H9 (cell line): Measurements from ENCODE around the gene CCDC33. TPM values are rescaled to one million over a fixed set of nuclear protein-coding genes. Genes with fewer than 3 reads are reported as not detected.
A peak's percentile ranks its signal among the peaks of the same experiment; 100 is the strongest.

Experiments used
- DNase-seq: peaks from one replicate; pipeline ENCODE4 v3.0.0-alpha.2; 2017
- H2AFZ ChIP-seq: one replicate; pipeline ENCODE4 v1.6.1; 2013; ENCODE audit warnings: mild to moderate bottlenecking, low read length, control low read depth, moderate library complexity
- H2AK5ac ChIP-seq: 2 replicates; pipeline ENCODE4 v1.6.1; 2013; ENCODE audit warnings: low read length, control low read depth, mixed read lengths; ENCODE audit not compliant: insufficient read length
- H2BK120ac ChIP-seq: one replicate; pipeline ENCODE4 v1.6.1; 2013; ENCODE audit warnings: low read depth, mild to moderate bottlenecking, low read length, control low read depth, inconsistent platforms; ENCODE audit not compliant: poor library complexity, severe bottlenecking
- H2BK12ac ChIP-seq: 2 replicates; pipeline ENCODE4 v1.6.1; 2013; ENCODE audit warnings: low read length, control low read depth, mixed read lengths, low read depth; ENCODE audit not compliant: insufficient read length
- H2BK15ac ChIP-seq: 2 replicates; pipeline ENCODE4 v1.6.1; 2013; ENCODE audit warnings: low read depth, low read length, control low read depth
- H2BK20ac ChIP-seq: one replicate; pipeline ENCODE4 v1.6.1; 2013; ENCODE audit warnings: low read depth, mild to moderate bottlenecking, low read length, control low read depth, inconsistent platforms; ENCODE audit not compliant: poor library complexity, severe bottlenecking
- H2BK5ac ChIP-seq: 2 replicates; pipeline ENCODE4 v1.6.1; 2013; ENCODE audit warnings: low read length, control low read depth, mixed read lengths; ENCODE audit not compliant: insufficient read length
- H3K14ac ChIP-seq: 2 replicates; pipeline ENCODE4 v1.6.1; 2013; ENCODE audit warnings: low read length, control low read depth; ENCODE audit not compliant: insufficient read depth
- H3K18ac ChIP-seq: 2 replicates; pipeline ENCODE4 v1.6.1; 2013; ENCODE audit warnings: low read depth, mild to moderate bottlenecking, mixed read lengths, low read length, control low read depth; ENCODE audit not compliant: insufficient read length
- H3K23ac ChIP-seq: 2 replicates; pipeline ENCODE4 v1.6.1; 2013; ENCODE audit warnings: low read length, control low read depth, mixed read lengths, low read depth; ENCODE audit not compliant: insufficient read length
- H3K23me2 ChIP-seq: 2 replicates; pipeline ENCODE4 v1.6.1; 2013; ENCODE audit warnings: low read depth, mild to moderate bottlenecking, mixed read lengths, low read length, control low read depth; ENCODE audit not compliant: insufficient read length, poor library complexity, severe bottlenecking
- H3K27ac ChIP-seq: 2 replicates; pipeline ENCODE4 v1.5.1; 2013; ENCODE audit warnings: low read length, control low read depth, mixed read lengths, low read depth; ENCODE audit not compliant: insufficient read length
- H3K27me3 ChIP-seq: 2 replicates; pipeline ENCODE4 v1.6.1; 2013; ENCODE audit warnings: low read length, control low read depth, inconsistent platforms; ENCODE audit not compliant: insufficient read depth
- H3K4ac ChIP-seq: 2 replicates; pipeline ENCODE4 v1.6.1; 2013; ENCODE audit warnings: low read depth, mild to moderate bottlenecking, control low read depth, inconsistent platforms, low read length, moderate library complexity
- H3K4me1 ChIP-seq: 2 replicates; pipeline ENCODE4 v1.6.1; 2013; ENCODE audit warnings: low read length, control low read depth, inconsistent platforms; ENCODE audit not compliant: insufficient read depth
- H3K4me2 ChIP-seq: 2 replicates; pipeline ENCODE4 v1.6.1; 2013; ENCODE audit warnings: low read length, control low read depth, mixed read lengths; ENCODE audit not compliant: insufficient read length, insufficient read depth
- H3K56ac ChIP-seq: 2 replicates; pipeline ENCODE4 v1.6.1; 2013; ENCODE audit warnings: low read depth, mild to moderate bottlenecking, mixed read lengths, low read length, control low read depth; ENCODE audit not compliant: insufficient read length
- H3K79me1 ChIP-seq: 2 replicates; pipeline ENCODE4 v1.6.1; 2013; ENCODE audit warnings: low read depth, mild to moderate bottlenecking, moderate library complexity, low read length, control low read depth, inconsistent platforms; ENCODE audit not compliant: insufficient read depth, poor library complexity, severe bottlenecking
- H3K79me2 ChIP-seq: 2 replicates; pipeline ENCODE4 v1.6.1; 2013; ENCODE audit warnings: low read length, control low read depth, inconsistent platforms; ENCODE audit not compliant: insufficient read depth
- H3K9ac ChIP-seq: 2 replicates; pipeline ENCODE4 v1.6.1; 2013; ENCODE audit warnings: low read length, control low read depth, mixed read lengths; ENCODE audit not compliant: insufficient read length; ENCODE audit errors: extremely low read depth
- H3K9me3 ChIP-seq: one replicate; pipeline ENCODE4 v1.6.1; 2013; ENCODE audit warnings: low read depth, low read length, inconsistent platforms; ENCODE audit not compliant: control insufficient read depth
- H3T11ph ChIP-seq: one replicate; pipeline ENCODE4 v1.6.1; 2013; ENCODE audit warnings: mild to moderate bottlenecking, low read length, control low read depth, inconsistent platforms
- H4K20me1 ChIP-seq: one replicate; pipeline ENCODE4 v1.6.1; 2013; ENCODE audit not compliant: control insufficient read depth, insufficient read length, insufficient read depth
- H4K5ac ChIP-seq: 2 replicates; pipeline ENCODE4 v1.6.1; 2013; ENCODE audit warnings: low read depth, mild to moderate bottlenecking, mixed read lengths, low read length, control low read depth; ENCODE audit not compliant: insufficient read length
- H4K8ac ChIP-seq: replicated peaks from 2 replicates; pipeline ENCODE4 v1.6.1; 2013; ENCODE audit warnings: low read length, control low read depth, mixed read lengths, low read depth; ENCODE audit not compliant: insufficient read length
- H4K91ac ChIP-seq: 2 replicates; pipeline ENCODE4 v1.6.1; 2013; ENCODE audit warnings: low read depth, mild to moderate bottlenecking, moderate library complexity, mixed read lengths, low read length, control low read depth; ENCODE audit not compliant: insufficient read length
- H3K27ac Mint-ChIP-seq, 3 experiments: 2 replicates in 2 of 3; 3 replicates in 1 of 3; pipeline ENCODE4 v1.8.0; 2020 to 2021; ENCODE audit warnings: mixed read lengths in 3 of 3, mild to moderate bottlenecking in 1 of 3, moderate library complexity in 1 of 3
- H3K27me3 Mint-ChIP-seq: 2 replicates; pipeline ENCODE4 v1.8.0; 2021; ENCODE audit warnings: low read depth, mild to moderate bottlenecking, moderate library complexity, mixed read lengths
- H3K36me3 Mint-ChIP-seq, 3 experiments: 2 replicates in 2 of 3; 3 replicates in 1 of 3; pipeline ENCODE4 v1.8.0; 2020 to 2021; ENCODE audit warnings: low read depth in 3 of 3, mixed read lengths in 3 of 3; ENCODE audit not compliant: insufficient read depth in 1 of 3
- H3K4me1 Mint-ChIP-seq, 2 experiments: 2 replicates each; pipeline ENCODE4 v1.8.0; 2020; ENCODE audit warnings: mixed read lengths in 2 of 2
- H3K4me3 Mint-ChIP-seq, 2 experiments: 2 replicates in 1 of 2; 3 replicates in 1 of 2; pipeline ENCODE4 v1.8.0; 2020 to 2021; ENCODE audit warnings: mild to moderate bottlenecking in 2 of 2, mixed read lengths in 2 of 2, moderate library complexity in 1 of 2
- H3K9me3 Mint-ChIP-seq, 2 experiments: 2 replicates in 1 of 2; 3 replicates in 1 of 2; pipeline ENCODE4 v1.8.0; 2020; ENCODE audit warnings: mild to moderate bottlenecking in 2 of 2, mixed read lengths in 2 of 2, moderate library complexity in 1 of 2
- WGBS: extraction: QIAGEN DNeasy Blood & Tissue Kit; methylation state at CpG from one replicate; pipeline ENCODE4 v1.1.7; 2013; ENCODE audit warnings: missing lambda C conversion rate, low lambda C conversion rate, mixed read lengths; ENCODE audit not compliant: insufficient read length; ENCODE audit errors: extremely low coverage; 5-methylcytosine and 5-hydroxymethylcytosine counted together
- total RNA-seq: library from RNA; stranded (reverse); gene quantifications from 2 replicates; pipeline ENCODE4 v1.2.1, GENCODE V29; 2021
- TF ChIP-seq, protein P1 (sequence below): fragments of 200-600 bp; sonication (generic); conservative IDR thresholded peaks from 3 replicates; pipeline ENCODE4 v1.8.0; 2021; ENCODE audit warnings: antibody characterized with exemption, mild to moderate bottlenecking

The CCDC33 gene
- total RNA-seq, 1 experiment from 2014 or later: 4.6 TPM

- Histone ChIP-seq H3K27me3 (no peaks in the 10 kb centered on the region), H3K14ac (no peak overlapping the region), H3K56ac (no peak overlapping the region), H2BK5ac (no peak overlapping the region), H4K5ac (no peak overlapping the region), H3K79me1 (no peaks in the 10 kb centered on the region), H2BK15ac (no peak overlapping the region), H4K20me1 (no peaks in the 10 kb centered on the region), H3K4ac (no peak overlapping the region), H3K23me2 (no peaks in the 10 kb centered on the region), H3K4me2 (no peak overlapping the region), H3K27ac (no peak overlapping the region), H3K79me2 (no peaks in the 10 kb centered on the region), H2AK5ac (no peak overlapping the region), H3K4me1 (peaks cover 12% of the 10 kb centered on the region; the same call in 1 of the 2 replicates), H4K8ac (no peak overlapping the region), H3K9me3 (no peaks in the 10 kb centered on the region), H2BK12ac (no peak overlapping the region), H3T11ph (no peak overlapping the region), H2BK120ac (no peak overlapping the region), H3K23ac (no peak overlapping the region), H2AFZ (no peak overlapping the region), H4K91ac (no peak overlapping the region), H3K18ac (no peak overlapping the region), H3K9ac (no peak overlapping the region), H2BK20ac (no peak overlapping the region)
- WGBS: no CpG with 5 or more reads among the region's 5 CpGs
- peaks cover 31% of the 10 kb centered on the region for H3K27me3 Mint-ChIP-seq
- H3K36me3 Mint-ChIP-seq: no peaks in the 10 kb centered on the region
- H3K4me1 Mint-ChIP-seq: peaks cover 25 to 38% of the 10 kb centered on the region in 2 experiments
- H3K27ac Mint-ChIP-seq: no peak overlapping the region; a peak in 1 of 7 replicates
- no peak for DNase-seq
- H3K4me3 Mint-ChIP-seq: peak overlapping the region in 1 of 2 experiments; percentile 26; a peak in 2 of 5 replicates
- TF ChIP-seq, protein P1, sequence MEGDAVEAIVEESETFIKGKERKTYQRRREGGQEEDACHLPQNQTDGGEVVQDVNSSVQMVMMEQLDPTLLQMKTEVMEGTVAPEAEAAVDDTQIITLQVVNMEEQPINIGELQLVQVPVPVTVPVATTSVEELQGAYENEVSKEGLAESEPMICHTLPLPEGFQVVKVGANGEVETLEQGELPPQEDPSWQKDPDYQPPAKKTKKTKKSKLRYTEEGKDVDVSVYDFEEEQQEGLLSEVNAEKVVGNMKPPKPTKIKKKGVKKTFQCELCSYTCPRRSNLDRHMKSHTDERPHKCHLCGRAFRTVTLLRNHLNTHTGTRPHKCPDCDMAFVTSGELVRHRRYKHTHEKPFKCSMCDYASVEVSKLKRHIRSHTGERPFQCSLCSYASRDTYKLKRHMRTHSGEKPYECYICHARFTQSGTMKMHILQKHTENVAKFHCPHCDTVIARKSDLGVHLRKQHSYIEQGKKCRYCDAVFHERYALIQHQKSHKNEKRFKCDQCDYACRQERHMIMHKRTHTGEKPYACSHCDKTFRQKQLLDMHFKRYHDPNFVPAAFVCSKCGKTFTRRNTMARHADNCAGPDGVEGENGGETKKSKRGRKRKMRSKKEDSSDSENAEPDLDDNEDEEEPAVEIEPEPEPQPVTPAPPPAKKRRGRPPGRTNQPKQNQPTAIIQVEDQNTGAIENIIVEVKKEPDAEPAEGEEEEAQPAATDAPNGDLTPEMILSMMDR: no peak
- no peaks in the 10 kb centered on the region; a peak in 1 of 5 replicates for H3K9me3 Mint-ChIP-seq
Observed at GRCh38 chr15:74263466-74263865, 27.3 kb downstream of the CCDC33 start.
